Subcutaneous adipose tissue (tissue), 4 donors: ENCODE results near the gene PPP2R5B. TPM values are rescaled to one million over a fixed set of nuclear protein-coding genes. Genes with fewer than 3 reads are reported as not detected.

ENCODE experiments used
- CTCF ChIP-seq: fragments of 450-650 bp; IDR thresholded peaks from one replicate; pipeline ENCODE4 v1.5.1; 2016; ENCODE audit warnings: low read depth, mild to moderate bottlenecking, control low read depth, antibody characterized with exemption, moderate library complexity
- total RNA-seq, 4 donors: library from RNA; depleted of rRNA; stranded (reverse); fragments of >200 nt; gene quantifications; one replicate each; pipeline ENCODE4 v1.1.0, GENCODE V29; 2016

The PPP2R5B gene
- total RNA-seq, 4 donors from 2014 or later: 8.8 to 19.8 (median 14.3) TPM

GRCh38 chr11:64902102-64902900 lies 22.2 kb upstream of the PPP2R5B start:
- no peak for TF ChIP-seq CTCF

GRCh38 chr11:64903291-64903833 lies 21.1 kb upstream of the PPP2R5B start:
- no peak for TF ChIP-seq CTCF

- no peak for TF ChIP-seq CTCF
These were observed 18.8 kb upstream of the PPP2R5B start for GRCh38 chr11:64905516-64906313.

DNA sequence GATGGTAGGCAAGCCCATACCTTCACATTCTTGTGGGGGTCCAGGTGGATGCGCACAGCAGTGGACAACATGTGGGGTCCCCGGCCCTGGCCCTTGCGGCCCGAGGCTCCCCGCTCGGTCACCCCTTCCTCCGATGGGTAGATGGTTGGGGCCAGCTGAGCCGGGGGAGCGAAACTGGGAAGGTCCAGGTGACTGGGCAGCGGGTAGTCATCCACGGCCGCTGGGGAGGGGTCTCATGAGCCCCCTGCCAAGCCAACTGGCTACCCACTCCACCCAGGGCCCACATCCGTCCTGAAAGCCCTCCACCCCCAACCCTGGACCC lies 18.2 kb upstream of the PPP2R5B start:
- no peak for TF ChIP-seq CTCF

DNA sequence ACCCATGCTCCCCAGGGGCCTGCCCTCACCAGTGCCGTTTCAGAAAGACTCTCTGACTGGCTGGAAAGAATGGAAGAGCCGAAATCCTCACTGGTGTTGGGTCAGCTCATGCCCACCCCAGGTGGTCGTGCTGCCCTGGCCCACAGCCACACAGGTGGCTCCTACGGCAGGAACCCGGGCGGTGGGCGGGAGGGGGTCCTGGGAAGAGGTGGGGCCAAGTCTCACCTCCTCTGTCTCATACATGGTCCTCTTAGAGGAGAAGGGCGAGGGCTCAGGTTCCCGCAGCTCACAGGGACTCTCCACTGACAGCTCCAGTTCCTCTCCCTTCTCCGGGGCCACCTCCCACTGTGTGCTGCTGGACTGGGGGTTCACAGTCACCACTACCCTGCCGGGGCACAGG lies 15.7 kb upstream of the PPP2R5B start:
- TF ChIP-seq CTCF: no peak

- TF ChIP-seq CTCF: no peak
These were observed 14.7 kb upstream of the PPP2R5B start for GRCh38 chr11:64909653-64910343.
